ENCODE results near the gene CFAP74. TPM values are rescaled to one million over a fixed set of nuclear protein-coding genes. Genes with fewer than 3 reads are reported as not detected.
"Not testable (repeated sequence)": the region's sequence is repeated elsewhere in the genome, so short reads cannot be mapped to it uniquely, and the experiment has no call there.

CFAP74 gene
- total RNA-seq, 4 donors from 2014 or later = not detected

GRCh38 chr1:1889090-1889750, 114.4 kb downstream of the CFAP74 start:
- DNase-seq = no peak
- Histone ChIP-seq H3K9me3 (no peaks in the 10 kb centered on the region), H3K27ac (peak overlapping the region; percentile 57 to 97 (median 82)), H3K4me3 (peak overlapping the region; percentile 69 to 82 (median 78)), H3K27me3 (no peaks in the 10 kb centered on the region), H3K36me3 (no peaks in the 10 kb centered on the region), H3K4me1 (peaks cover 40 to 52% of the 10 kb centered on the region in 2 donors)
- no peak for TF ChIP-seq POLR2A (IDR thresholded peaks at IDR 0.05)
- TF ChIP-seq, protein P1, sequence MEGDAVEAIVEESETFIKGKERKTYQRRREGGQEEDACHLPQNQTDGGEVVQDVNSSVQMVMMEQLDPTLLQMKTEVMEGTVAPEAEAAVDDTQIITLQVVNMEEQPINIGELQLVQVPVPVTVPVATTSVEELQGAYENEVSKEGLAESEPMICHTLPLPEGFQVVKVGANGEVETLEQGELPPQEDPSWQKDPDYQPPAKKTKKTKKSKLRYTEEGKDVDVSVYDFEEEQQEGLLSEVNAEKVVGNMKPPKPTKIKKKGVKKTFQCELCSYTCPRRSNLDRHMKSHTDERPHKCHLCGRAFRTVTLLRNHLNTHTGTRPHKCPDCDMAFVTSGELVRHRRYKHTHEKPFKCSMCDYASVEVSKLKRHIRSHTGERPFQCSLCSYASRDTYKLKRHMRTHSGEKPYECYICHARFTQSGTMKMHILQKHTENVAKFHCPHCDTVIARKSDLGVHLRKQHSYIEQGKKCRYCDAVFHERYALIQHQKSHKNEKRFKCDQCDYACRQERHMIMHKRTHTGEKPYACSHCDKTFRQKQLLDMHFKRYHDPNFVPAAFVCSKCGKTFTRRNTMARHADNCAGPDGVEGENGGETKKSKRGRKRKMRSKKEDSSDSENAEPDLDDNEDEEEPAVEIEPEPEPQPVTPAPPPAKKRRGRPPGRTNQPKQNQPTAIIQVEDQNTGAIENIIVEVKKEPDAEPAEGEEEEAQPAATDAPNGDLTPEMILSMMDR (IDR thresholded peaks at IDR 0.05 in 4 of 5, conservative IDR thresholded peaks at IDR 0.05 in 1 of 5) = no peak
- in situ Hi-C loops (cut with MboI; ENCODE audit: low sequenced_read_pairs in 4 of 4) = loop anchor here in 2 of 4 donors (10.0 to 25.0 kb wide), 2 partner anchors 104 to 127 kb away; no protein-coding TSS in a partner anchor
- intact Hi-C loops (cut with DNase I; ENCODE audit: low total_unique reads) = no loop called here
- no peak for ATAC-seq

GRCh38 chr1:1883890-1884289, 119.7 kb downstream of the CFAP74 start:
- intact Hi-C loops (cut with DNase I; ENCODE audit: low total_unique reads); H3K4me3 ChIP-seq; DNase-seq; H3K27me3 ChIP-seq; H3K27ac ChIP-seq; H3K9me3 ChIP-seq; H3K36me3 ChIP-seq; ATAC-seq: not testable (repeated sequence)
- H3K4me1 ChIP-seq = peaks cover 31 to 65% of the 10 kb centered on the region in 2 donors
- in situ Hi-C loops (cut with MboI; ENCODE audit: low sequenced_read_pairs in 4 of 4) = loop anchor here in 2 of 4 donors (10.0 to 25.0 kb wide), 2 partner anchors 99 to 122 kb away; no protein-coding TSS in a partner anchor

DNA sequence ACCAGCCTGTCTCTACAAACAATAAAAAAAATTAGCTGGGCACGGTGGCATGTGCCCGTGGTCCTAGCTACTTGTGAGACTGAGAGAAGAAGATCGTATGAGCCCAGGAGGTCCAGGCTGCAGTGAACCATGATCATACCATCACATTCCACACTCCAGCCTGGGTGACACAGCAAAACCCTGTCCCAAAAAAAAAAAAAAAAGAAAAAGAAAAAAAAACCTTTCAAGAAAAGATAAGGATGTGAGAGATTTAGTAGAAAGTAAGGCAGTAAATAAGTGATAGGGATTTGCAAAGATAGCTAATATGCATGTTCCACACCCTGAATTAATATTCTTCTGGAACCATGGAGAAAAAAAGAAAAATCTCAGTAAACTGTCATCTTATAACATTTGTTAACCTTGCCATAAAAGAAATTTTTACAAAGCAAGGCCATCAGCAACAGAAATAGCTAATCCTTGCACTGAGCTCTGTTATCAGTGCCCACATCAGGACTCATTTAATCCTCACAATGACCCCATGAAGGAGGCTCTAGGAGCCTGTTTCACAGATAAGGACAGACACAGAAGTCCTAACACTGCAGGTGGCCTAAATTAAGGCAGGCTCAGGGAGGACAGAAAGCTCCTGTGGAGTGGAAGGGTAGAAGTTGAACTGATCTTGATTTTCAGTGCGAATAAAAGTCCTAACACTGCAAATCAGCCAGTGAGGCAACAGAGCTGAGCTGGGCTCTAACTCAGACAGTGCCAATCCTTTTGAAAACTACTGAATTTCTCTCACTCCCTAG, 120.3 kb downstream of the CFAP74 start:
- Histone ChIP-seq H3K4me1 (peaks cover 25 to 65% of the 10 kb centered on the region in 2 donors), H3K27ac (peak overlapping the region in 2 of 4 donors; percentile 4 to 17), H3K9me3 (no peaks in the 10 kb centered on the region), H3K4me3 (no peak overlapping the region), H3K36me3 (no peaks in the 10 kb centered on the region), H3K27me3 (no peaks in the 10 kb centered on the region)
- intact Hi-C loops (cut with DNase I; ENCODE audit: low total_unique reads) = no loop called here
- TF ChIP-seq, protein P1 (IDR thresholded peaks at IDR 0.05 in 4 of 5, conservative IDR thresholded peaks at IDR 0.05 in 1 of 5) = no peak
- TF ChIP-seq POLR2A (IDR thresholded peaks at IDR 0.05) = no peak
- in situ Hi-C loops (cut with MboI; ENCODE audit: low sequenced_read_pairs in 4 of 4) = loop anchor here in 2 of 4 donors (10.0 to 25.0 kb wide), 2 partner anchors 98 to 121 kb away; no protein-coding TSS in a partner anchor
- DNase-seq (no peak), ATAC-seq (no peak)

DNA sequence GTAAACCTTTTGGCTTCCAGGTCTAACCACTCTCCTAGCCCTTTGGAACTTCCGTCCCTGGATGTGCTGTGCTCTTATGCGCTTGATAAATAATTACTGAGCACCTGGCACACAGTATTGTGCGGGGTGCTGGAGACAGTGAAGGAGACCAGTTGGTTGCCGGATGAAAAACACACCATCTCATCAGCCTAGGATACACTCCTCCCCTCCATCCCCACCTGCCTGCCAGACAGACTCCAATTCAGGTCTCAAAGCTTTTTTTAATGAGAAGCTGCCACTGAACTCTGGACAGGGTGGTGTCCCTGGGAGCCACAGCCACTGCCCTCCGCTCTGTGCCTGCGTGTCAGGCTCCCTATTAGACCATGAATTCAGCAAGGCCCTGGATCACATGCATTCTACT, 121.9 kb downstream of the CFAP74 start:
- ATAC-seq = no peak
- intact Hi-C loops (cut with DNase I; ENCODE audit: low total_unique reads) (no loop called here), in situ Hi-C loops (cut with MboI; ENCODE audit: low sequenced_read_pairs in 4 of 4) (loop anchor here in 2 of 4 donors (10.0 to 25.0 kb wide), 2 partner anchors 97 to 119 kb away; no protein-coding TSS in a partner anchor)
- Histone ChIP-seq H3K36me3 (no peaks in the 10 kb centered on the region), H3K27me3 (no peaks in the 10 kb centered on the region), H3K4me3 (no peak overlapping the region), H3K4me1 (peaks cover 18 to 56% of the 10 kb centered on the region in 2 donors), H3K9me3 (no peaks in the 10 kb centered on the region), H3K27ac (no peak overlapping the region)
- no peak for DNase-seq
- TF ChIP-seq, protein P1 (IDR thresholded peaks at IDR 0.05 in 4 of 5, conservative IDR thresholded peaks at IDR 0.05 in 1 of 5) = no peak
- TF ChIP-seq POLR2A (IDR thresholded peaks at IDR 0.05) = no peak
